GM18951 (cell line): ENCODE measurements around the gene HOXB3.
"Not testable (repeated sequence)": the region's sequence is repeated elsewhere in the genome, so short reads cannot be mapped to it uniquely, and the experiment has no call there.

Experiments
- POLR2A ChIP-seq: IDR thresholded peaks from 4 replicates; pipeline ENCODE4 v1.6.1; 2011; ENCODE audit warnings: mild to moderate bottlenecking; ENCODE audit not compliant: insufficient read length, insufficient read depth; ENCODE audit errors: extremely low read depth
- in situ Hi-C: fragments of 300-500 bp; cut with MboI; formaldehyde crosslinking; loops from one replicate; pipeline ENCODE4 v1.12.0; 2022; ENCODE audit warnings: low sequenced_read_pairs, mixed read lengths, inconsistent platforms; ENCODE audit not compliant: unreplicated experiment

Gene HOXB3

DNA sequence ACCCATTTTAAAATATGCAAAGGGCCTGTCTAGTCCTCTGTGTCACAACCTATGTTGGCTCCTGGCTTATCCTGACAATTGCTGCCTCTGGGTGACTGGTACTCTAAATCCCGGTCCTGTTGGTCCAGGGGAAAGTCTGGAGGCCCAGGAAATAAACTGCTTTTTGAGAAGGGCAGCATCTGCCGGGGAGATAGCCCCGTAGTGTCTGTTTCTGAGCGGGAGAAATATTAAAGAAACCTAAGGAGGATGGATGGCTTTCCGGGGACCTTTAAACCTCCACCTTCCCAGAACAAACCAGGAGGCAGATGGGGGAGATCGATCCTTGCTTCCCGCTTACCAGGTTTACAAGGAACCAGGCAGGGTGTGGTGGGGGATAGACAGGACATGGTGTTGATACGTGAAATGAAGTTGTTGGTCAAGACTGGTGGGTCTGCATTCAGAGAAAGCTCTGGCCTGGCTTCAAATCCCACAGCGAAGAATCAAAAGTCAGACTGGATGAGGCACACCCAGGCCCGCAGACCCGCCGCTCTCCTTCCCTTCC lies 48.9 kb downstream of the HOXB3 start:
- in situ Hi-C loops, result no loop called here
- TF ChIP-seq POLR2A, result no peak

GRCh38 chr17:48540213-48540612 lies 49.8 kb downstream of the HOXB3 start:
- TF ChIP-seq POLR2A, result no peak
- in situ Hi-C loops, result no loop called here

- in situ Hi-C loops, result no loop called here
- no peak for TF ChIP-seq POLR2A
Measured at GRCh38 chr17:48539177-48539576, 50.9 kb downstream of the HOXB3 start.

- TF ChIP-seq POLR2A, result no peak
- in situ Hi-C loops, result no loop called here
Measured at GRCh38 chr17:48537316-48537715, 52.7 kb downstream of the HOXB3 start.

GRCh38 chr17:48535793-48536559 lies 54.1 kb downstream of the HOXB3 start:
- in situ Hi-C loops, result not testable (repeated sequence)

- in situ Hi-C loops, result no loop called here
- no peak for TF ChIP-seq POLR2A
Measured at GRCh38 chr17:48532261-48532660, 57.8 kb downstream of the HOXB3 start.

DNA sequence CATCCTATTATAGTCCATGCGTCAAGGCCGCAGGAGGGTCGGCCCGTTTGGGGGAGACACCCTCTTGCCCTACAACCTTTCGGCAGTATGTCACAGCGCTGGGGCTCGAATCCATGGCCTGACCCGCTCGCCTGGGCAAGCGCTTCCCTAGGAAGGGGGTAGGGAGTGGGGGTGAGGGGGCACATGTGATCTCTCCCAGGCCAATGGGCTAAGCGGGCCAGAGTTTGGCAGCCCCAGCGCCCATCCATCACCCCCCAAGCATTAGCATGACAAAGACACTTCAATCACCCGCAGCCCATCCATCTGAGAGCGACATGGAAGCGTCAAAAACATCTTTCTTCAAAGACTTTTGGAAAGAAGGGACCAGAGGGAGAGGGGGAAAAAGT lies 59.2 kb downstream of the HOXB3 start, which contains the start of gene HOXB1:
Gene HOXB1 (minus strand): TSS at position 125 of the 386 bp plus-strand sequence. CDS start 107 bp downstream, at position 18.
- TF ChIP-seq POLR2A, result no peak
- in situ Hi-C loops, result no loop called here

- no peak for TF ChIP-seq POLR2A
- in situ Hi-C loops, result no loop called here
Measured at GRCh38 chr17:48530208-48530886, 59.7 kb downstream of the HOXB3 start.

- TF ChIP-seq POLR2A, result no peak
- in situ Hi-C loops, result no loop called here
Measured at GRCh38 chr17:48529683-48530009, 60.4 kb downstream of the HOXB3 start.

DNA sequence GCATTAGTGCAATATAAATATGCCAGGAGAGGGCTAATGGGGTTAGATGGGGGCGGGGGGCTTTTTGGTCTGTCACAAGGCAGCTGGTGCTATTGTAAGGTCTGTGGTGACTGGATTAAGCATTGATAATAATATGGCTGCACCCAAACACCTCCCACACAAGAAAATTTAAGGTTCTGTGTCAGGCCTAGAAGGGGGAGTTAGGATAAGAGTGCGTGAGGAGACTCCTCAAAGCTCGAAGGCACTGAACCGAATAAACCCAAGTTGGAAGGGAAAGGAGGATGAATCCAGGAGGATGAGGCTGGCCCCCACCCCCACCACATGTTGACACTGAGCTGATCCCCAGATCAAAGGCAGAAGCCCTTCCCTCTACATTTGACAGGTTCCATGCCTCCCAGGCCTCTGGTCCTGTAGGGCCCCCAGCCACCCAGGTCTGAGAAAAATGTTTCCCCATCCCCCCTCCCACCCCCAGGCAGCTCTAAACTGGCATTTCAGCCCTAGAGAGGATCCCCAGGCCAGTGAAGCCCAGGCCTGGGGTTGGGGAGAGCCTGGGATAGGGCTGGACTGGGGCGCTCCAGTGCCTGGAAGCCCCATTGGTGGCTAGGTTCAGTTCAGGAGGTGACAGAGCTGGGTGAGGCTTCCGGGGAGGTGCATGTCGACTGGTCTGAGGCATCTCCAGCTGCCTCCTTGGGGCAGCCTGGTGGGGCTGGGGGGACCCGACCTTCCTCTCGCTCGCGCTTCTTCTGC lies 60.9 kb downstream of the HOXB3 start:
- in situ Hi-C loops, result no loop called here
- no peak for TF ChIP-seq POLR2A

DNA sequence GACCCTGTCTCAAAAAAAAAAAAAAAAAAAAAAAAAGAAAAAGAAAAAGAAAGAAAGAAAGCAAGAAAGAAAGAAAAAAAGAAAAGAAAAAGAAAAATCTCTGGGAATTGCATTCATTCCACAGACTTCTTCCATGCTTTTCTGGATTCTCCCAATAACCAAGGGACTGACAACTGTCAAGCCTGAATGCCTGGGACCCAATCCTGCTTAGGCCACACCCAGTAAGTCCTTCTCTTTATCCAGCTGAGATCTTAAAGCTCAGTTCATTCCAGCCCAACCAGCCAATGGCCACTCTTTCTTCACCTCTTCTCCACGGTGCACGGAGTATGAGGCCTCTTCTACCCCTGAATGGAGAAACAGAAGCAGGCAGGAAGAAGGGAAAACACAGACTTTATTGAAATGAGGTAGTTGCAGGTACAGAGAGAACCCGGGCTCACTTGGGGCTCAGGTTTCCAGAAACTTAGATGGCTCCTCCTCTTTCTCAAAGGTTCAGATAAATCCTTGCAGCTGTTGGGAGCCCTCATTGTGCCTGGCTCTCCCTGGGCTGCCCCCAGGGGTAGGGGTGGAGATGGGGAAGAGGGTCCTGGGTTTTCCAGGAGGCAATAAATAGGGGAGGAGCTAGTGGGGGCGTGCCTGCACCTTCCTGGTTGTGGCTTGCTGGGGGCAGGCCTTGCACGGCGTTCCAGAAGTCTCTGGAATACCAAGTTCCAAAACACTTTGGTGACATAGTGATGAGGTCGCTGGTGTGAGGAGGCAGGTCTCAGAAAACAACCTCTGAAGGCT lies 61.7 kb downstream of the HOXB3 start:
- TF ChIP-seq POLR2A, result no peak
- in situ Hi-C loops, result no loop called here

GRCh38 chr17:48527547-48527932 lies 62.5 kb downstream of the HOXB3 start:
- TF ChIP-seq POLR2A, result no peak
- in situ Hi-C loops, result no loop called here
